ENCODE data around the gene NCOR1.

DNA sequence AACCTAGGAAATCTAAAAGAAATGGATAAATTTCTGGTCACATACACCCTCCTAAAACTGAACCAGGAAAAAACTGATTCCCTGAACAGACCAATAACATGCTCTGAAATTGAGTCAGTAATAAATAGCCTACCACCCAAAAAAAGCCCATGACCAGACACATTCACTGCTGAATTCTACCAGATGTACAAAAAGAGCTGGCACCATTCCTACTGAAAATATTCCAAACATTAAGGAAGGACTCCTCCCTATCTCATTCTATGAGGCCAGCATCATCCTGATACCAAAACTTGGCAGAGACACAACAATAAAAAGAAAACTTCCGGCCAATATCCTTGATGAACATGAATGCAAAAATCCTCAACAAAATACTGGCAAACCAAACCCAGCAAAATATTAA lies 162.8 kb downstream of the NCOR1 start:
- no peak for TF ChIP-seq ZNF672 (CRISPR knock-in tag; IDR thresholded peaks at IDR 0.05)
- TF ChIP-seq, protein P1, sequence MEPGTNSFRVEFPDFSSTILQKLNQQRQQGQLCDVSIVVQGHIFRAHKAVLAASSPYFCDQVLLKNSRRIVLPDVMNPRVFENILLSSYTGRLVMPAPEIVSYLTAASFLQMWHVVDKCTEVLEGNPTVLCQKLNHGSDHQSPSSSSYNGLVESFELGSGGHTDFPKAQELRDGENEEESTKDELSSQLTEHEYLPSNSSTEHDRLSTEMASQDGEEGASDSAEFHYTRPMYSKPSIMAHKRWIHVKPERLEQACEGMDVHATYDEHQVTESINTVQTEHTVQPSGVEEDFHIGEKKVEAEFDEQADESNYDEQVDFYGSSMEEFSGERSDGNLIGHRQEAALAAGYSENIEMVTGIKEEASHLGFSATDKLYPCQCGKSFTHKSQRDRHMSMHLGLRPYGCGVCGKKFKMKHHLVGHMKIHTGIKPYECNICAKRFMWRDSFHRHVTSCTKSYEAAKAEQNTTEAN (CRISPR knock-in tag; conservative IDR thresholded peaks at IDR 0.05) = no peak
- no peak for TF ChIP-seq EZH2 (conservative IDR thresholded peaks at IDR 0.05; ENCODE audit: low read depth, low read length)
- no peak for TF ChIP-seq ZNF577 (CRISPR knock-in tag; IDR thresholded peaks at IDR 0.05; ENCODE audit: borderline replicate concordance, low read depth)
- TF ChIP-seq ZNF644 (CRISPR knock-in tag; IDR thresholded peaks at IDR 0.05; ENCODE audit: low read depth) = no peak
- TF ChIP-seq, protein P2, sequence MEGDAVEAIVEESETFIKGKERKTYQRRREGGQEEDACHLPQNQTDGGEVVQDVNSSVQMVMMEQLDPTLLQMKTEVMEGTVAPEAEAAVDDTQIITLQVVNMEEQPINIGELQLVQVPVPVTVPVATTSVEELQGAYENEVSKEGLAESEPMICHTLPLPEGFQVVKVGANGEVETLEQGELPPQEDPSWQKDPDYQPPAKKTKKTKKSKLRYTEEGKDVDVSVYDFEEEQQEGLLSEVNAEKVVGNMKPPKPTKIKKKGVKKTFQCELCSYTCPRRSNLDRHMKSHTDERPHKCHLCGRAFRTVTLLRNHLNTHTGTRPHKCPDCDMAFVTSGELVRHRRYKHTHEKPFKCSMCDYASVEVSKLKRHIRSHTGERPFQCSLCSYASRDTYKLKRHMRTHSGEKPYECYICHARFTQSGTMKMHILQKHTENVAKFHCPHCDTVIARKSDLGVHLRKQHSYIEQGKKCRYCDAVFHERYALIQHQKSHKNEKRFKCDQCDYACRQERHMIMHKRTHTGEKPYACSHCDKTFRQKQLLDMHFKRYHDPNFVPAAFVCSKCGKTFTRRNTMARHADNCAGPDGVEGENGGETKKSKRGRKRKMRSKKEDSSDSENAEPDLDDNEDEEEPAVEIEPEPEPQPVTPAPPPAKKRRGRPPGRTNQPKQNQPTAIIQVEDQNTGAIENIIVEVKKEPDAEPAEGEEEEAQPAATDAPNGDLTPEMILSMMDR (CRISPR knock-in tag; IDR thresholded peaks at IDR 0.05) = no peak
- TF ChIP-seq NCOA5 (CRISPR knock-in tag; IDR thresholded peaks at IDR 0.05) = no peak
- TF ChIP-seq HDAC2 (CRISPR knock-in tag; IDR thresholded peaks at IDR 0.05) = no peak
- no peak for TF ChIP-seq EED (CRISPR knock-in tag; IDR thresholded peaks at IDR 0.05)
